Measurements from ENCODE around the gene WTIP. TPM values are rescaled to one million over a fixed set of nuclear protein-coding genes. Genes with fewer than 3 reads are reported as not detected.

WTIP gene
- total RNA-seq, 1 experiment from 2014 or later, result 32.5 TPM

GRCh38 chr19:34458677-34459076 lies 22.9 kb upstream of the WTIP start:
- H3K9ac ChIP-seq (ENCODE audit: extremely low read depth, insufficient read length, low read length), result no peak overlapping the region
- H3K14ac ChIP-seq (ENCODE audit: insufficient read depth, low read length), result no peak overlapping the region
- Mint-ChIP-seq H3K4me3 (no peak overlapping the region), H3K27ac (peak overlapping the region in 2 of 3 experiments; percentile 5 to 71; a peak in 3 of 7 replicates), H3K4me1 (peaks cover 4 to 17% of the 10 kb centered on the region in 2 experiments; a peak in 3 of 4 replicates), H3K9me3 (no peaks in the 10 kb centered on the region), H3K27me3 (ENCODE audit: low read depth) (no peaks in the 10 kb centered on the region), H3K36me3 (ENCODE audit: insufficient read depth in 1 of 3, low read depth in 3 of 3) (peaks cover 55 to 88% (median 83%) of the 10 kb centered on the region in 3 experiments)
- H4K5ac ChIP-seq (ENCODE audit: insufficient read length, low read depth, low read length), result no peak overlapping the region
- no peak overlapping the region for H2BK12ac ChIP-seq (ENCODE audit: insufficient read length, low read depth, low read length)
- WGBS (ENCODE audit: extremely low coverage, insufficient read length, low lambda C conversion rate), result no CpG with 5 or more reads among the region's 5 CpGs
- H4K20me1 ChIP-seq (ENCODE audit: control insufficient read depth, insufficient read depth, insufficient read length), result no peaks in the 10 kb centered on the region
- H3K9me3 ChIP-seq (ENCODE audit: control insufficient read depth, low read depth, low read length), result no peaks in the 10 kb centered on the region
- H3K23me2 ChIP-seq (ENCODE audit: insufficient read length, low read depth, low read length, poor library complexity, severe bottlenecking), result no peaks in the 10 kb centered on the region
- no peak for DNase-seq
- H3K27me3 ChIP-seq (ENCODE audit: insufficient read depth, low read length), result no peaks in the 10 kb centered on the region
- H2BK20ac ChIP-seq (ENCODE audit: low read depth, low read length, poor library complexity, severe bottlenecking), result no peak overlapping the region
- H2AFZ ChIP-seq (ENCODE audit: low read length), result no peak overlapping the region
- H3K4ac ChIP-seq (ENCODE audit: low read depth, low read length), result no peak overlapping the region
- H3K56ac ChIP-seq (ENCODE audit: insufficient read length, low read depth, low read length), result no peak overlapping the region
- no peak overlapping the region for H3K27ac ChIP-seq (ENCODE audit: insufficient read length, low read depth, low read length)
- no peak overlapping the region for H2BK120ac ChIP-seq (ENCODE audit: low read depth, low read length, poor library complexity, severe bottlenecking)
- no peak overlapping the region for H2BK15ac ChIP-seq (ENCODE audit: low read depth, low read length)
- H2AK5ac ChIP-seq (ENCODE audit: insufficient read length, low read length), result no peak overlapping the region
- no peak for TF ChIP-seq CTCF (conservative IDR thresholded peaks at IDR 0.05)
- H4K91ac ChIP-seq (ENCODE audit: insufficient read length, low read depth, low read length), result no peak overlapping the region
- H3K18ac ChIP-seq (ENCODE audit: insufficient read length, low read depth, low read length), result no peak overlapping the region
- no peak overlapping the region for H3K4me2 ChIP-seq (ENCODE audit: insufficient read depth, insufficient read length, low read length)
- no peak overlapping the region for H2BK5ac ChIP-seq (ENCODE audit: insufficient read length, low read length)
- no peak overlapping the region for H4K8ac ChIP-seq (replicated peaks; ENCODE audit: insufficient read length, low read depth, low read length)
- no peak overlapping the region for H3T11ph ChIP-seq (ENCODE audit: low read length)
- H3K23ac ChIP-seq (ENCODE audit: insufficient read length, low read depth, low read length), result no peak overlapping the region
- no peaks in the 10 kb centered on the region for H3K79me2 ChIP-seq (ENCODE audit: insufficient read depth, low read length)
- H3K4me1 ChIP-seq (ENCODE audit: insufficient read depth, low read length), result no peaks in the 10 kb centered on the region
- no peaks in the 10 kb centered on the region for H3K79me1 ChIP-seq (ENCODE audit: insufficient read depth, low read depth, low read length, poor library complexity, severe bottlenecking)

All from H9 (cell line).